ENCODE results near the gene LAD1. TPM values are rescaled to one million over a fixed set of nuclear protein-coding genes. Genes with fewer than 3 reads are reported as not detected.

LAD1 gene
- total RNA-seq, 2 donors from 2014 or later = 13.5 to 13.6 TPM

DNA sequence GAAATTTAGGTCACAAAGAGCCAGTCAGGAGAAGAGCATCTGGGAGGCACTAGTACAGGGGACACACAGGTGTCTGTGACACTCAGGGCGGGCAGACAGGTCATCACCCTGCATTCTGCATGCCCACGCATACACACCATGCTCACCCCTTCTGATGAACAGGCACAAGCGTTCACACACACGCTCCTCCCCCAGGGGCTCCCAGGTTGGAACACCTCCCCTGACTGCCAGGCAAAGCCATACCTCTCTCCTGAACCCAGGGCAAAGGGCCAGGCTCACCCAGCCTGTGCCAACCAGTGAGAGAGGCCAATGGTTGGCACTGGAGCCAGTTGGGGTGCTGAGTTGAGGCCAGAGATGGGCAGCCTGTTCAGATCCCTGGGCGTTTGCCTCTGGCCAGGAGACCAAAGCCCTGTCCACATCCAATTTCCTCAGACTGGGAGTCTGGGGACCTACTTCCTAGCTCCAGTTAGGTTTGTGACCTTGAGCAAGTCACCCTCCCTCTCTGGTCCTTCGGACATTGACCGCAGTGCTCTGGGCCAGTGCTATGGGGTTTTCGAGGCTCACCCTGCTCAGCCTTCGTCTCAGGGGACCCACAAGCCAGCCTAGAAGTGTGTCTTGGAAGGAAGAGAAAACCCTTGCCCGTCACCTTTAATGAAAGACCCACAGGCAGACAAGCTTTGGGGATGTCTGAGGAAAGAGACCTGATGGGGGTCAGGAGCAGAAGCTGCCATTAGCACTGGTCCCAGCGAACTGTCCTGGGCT lies 5.8 kb upstream of the LAD1 start:
- H3K9ac ChIP-seq (ENCODE audit: extremely low read depth, low read length, poor library complexity, severe bottlenecking) = no peak overlapping the region
- no peak overlapping the region for H3K4me3 ChIP-seq (ENCODE audit: low read length)
- Mint-ChIP-seq H3K27me3 (ENCODE audit: insufficient read depth) (peaks cover 16% of the 10 kb centered on the region), H3K4me1 (peaks cover 5% of the 10 kb centered on the region), H3K36me3 (ENCODE audit: low read depth) (no peaks in the 10 kb centered on the region), H3K4me3 (no peak overlapping the region), H3K9me3 (no peaks in the 10 kb centered on the region), H3K27ac (no peak overlapping the region)
- H3K4me1 ChIP-seq (ENCODE audit: control insufficient read depth, insufficient read depth, low read length) = no peaks in the 10 kb centered on the region
- no peaks in the 10 kb centered on the region for H3K36me3 ChIP-seq (ENCODE audit: control insufficient read depth, insufficient read depth, low read length)
- H3K9me3 ChIP-seq (ENCODE audit: control insufficient read depth, low read length) = no peaks in the 10 kb centered on the region
- DNase-seq = no peak
- peaks cover 28% of the 10 kb centered on the region for H3K27me3 ChIP-seq (ENCODE audit: control insufficient read depth, insufficient read depth, low read length, poor library complexity, severe bottlenecking)
- H3K27ac ChIP-seq (ENCODE audit: low read depth, low read length) = no peak overlapping the region
- TF ChIP-seq, protein P1, sequence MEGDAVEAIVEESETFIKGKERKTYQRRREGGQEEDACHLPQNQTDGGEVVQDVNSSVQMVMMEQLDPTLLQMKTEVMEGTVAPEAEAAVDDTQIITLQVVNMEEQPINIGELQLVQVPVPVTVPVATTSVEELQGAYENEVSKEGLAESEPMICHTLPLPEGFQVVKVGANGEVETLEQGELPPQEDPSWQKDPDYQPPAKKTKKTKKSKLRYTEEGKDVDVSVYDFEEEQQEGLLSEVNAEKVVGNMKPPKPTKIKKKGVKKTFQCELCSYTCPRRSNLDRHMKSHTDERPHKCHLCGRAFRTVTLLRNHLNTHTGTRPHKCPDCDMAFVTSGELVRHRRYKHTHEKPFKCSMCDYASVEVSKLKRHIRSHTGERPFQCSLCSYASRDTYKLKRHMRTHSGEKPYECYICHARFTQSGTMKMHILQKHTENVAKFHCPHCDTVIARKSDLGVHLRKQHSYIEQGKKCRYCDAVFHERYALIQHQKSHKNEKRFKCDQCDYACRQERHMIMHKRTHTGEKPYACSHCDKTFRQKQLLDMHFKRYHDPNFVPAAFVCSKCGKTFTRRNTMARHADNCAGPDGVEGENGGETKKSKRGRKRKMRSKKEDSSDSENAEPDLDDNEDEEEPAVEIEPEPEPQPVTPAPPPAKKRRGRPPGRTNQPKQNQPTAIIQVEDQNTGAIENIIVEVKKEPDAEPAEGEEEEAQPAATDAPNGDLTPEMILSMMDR (conservative IDR thresholded peaks at IDR 0.05) = no peak
- 89 to 91% methylated on average over 6 to 11 of the region's 11 CpGs for WGBS, 2 experiments (ENCODE audit: insufficient coverage in 1 of 2, insufficient read length in 1 of 2)

DNA sequence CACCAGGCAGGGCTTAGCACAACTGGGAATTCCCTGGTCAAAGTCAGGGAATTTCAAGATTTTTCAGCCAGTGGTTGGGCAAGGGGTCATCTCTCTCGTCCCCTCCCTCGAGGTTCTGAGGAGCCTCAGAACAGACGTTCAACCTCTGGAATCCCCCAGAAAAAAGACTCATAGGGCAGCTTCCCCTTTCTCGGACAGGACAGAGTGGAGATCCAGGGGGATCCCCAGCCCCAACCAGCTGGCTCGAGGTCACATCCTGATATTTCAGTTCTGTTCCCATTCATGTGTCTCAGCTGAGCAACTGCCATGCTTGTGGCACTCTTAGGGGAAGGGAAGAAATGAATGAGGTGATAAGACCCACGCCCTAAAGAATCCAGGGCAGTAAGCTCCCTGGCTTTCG lies 4.9 kb upstream of the LAD1 start:
- Mint-ChIP-seq H3K36me3 (ENCODE audit: low read depth) (no peaks in the 10 kb centered on the region), H3K4me1 (peaks cover 6% of the 10 kb centered on the region), H3K27ac (no peak overlapping the region), H3K4me3 (no peak overlapping the region), H3K27me3 (ENCODE audit: insufficient read depth) (peaks cover 18% of the 10 kb centered on the region), H3K9me3 (no peaks in the 10 kb centered on the region)
- no peak for DNase-seq
- peaks cover 36% of the 10 kb centered on the region for H3K27me3 ChIP-seq (ENCODE audit: control insufficient read depth, insufficient read depth, low read length, poor library complexity, severe bottlenecking)
- H3K9ac ChIP-seq (ENCODE audit: extremely low read depth, low read length, poor library complexity, severe bottlenecking) = no peak overlapping the region
- H3K27ac ChIP-seq (ENCODE audit: low read depth, low read length) = no peak overlapping the region
- H3K4me1 ChIP-seq (ENCODE audit: control insufficient read depth, insufficient read depth, low read length) = no peaks in the 10 kb centered on the region
- no peak overlapping the region for H3K4me3 ChIP-seq (ENCODE audit: low read length)
- WGBS, 2 experiments (ENCODE audit: insufficient coverage in 1 of 2, insufficient read length in 1 of 2) = 90 to 93% methylated on average over 5 of the region's 7 CpGs
- no peaks in the 10 kb centered on the region for H3K9me3 ChIP-seq (ENCODE audit: control insufficient read depth, low read length)
- TF ChIP-seq, protein P1 (conservative IDR thresholded peaks at IDR 0.05) = no peak
- H3K36me3 ChIP-seq (ENCODE audit: control insufficient read depth, insufficient read depth, low read length) = no peaks in the 10 kb centered on the region

DNA sequence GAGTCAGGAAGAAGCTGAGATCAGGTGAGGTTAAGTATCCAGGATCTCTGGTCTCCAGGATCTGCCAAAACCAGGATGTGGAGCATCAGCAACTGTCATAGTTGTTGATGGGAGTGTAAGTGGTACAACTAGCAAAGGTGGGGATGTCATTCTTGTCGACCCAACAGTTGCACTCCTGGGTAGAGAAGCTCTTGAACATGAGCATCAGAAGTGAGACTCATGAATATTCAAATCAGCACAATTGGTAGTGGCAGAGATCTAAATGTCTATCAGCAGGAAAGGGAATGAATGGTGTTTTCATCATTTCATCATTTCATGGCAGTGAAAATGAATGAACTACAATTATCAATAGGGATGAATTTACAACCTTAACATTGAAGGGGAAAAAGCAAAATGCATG lies 4.2 kb upstream of the LAD1 start:
- H3K9ac ChIP-seq (ENCODE audit: extremely low read depth, low read length, poor library complexity, severe bottlenecking) = no peak overlapping the region
- DNase-seq = no peak
- no peak overlapping the region for H3K4me3 Mint-ChIP-seq
- H3K27me3 Mint-ChIP-seq (ENCODE audit: insufficient read depth) = peaks cover 20% of the 10 kb centered on the region
- H3K4me1 ChIP-seq (ENCODE audit: control insufficient read depth, insufficient read depth, low read length) = no peaks in the 10 kb centered on the region
- H3K4me3 ChIP-seq (ENCODE audit: low read length) = no peak overlapping the region
- peaks cover 43% of the 10 kb centered on the region for H3K27me3 ChIP-seq (ENCODE audit: control insufficient read depth, insufficient read depth, low read length, poor library complexity, severe bottlenecking)
- H3K36me3 Mint-ChIP-seq (ENCODE audit: low read depth) = no peaks in the 10 kb centered on the region
- H3K9me3 ChIP-seq (ENCODE audit: control insufficient read depth, low read length) = no peaks in the 10 kb centered on the region
- TF ChIP-seq, protein P1 (conservative IDR thresholded peaks at IDR 0.05) = no peak
- no peaks in the 10 kb centered on the region for H3K9me3 Mint-ChIP-seq
- WGBS, 2 experiments (ENCODE audit: insufficient coverage in 1 of 2, insufficient read length in 1 of 2) = 79% methylated on average over 1 of the region's 1 CpG; no CpG with 5 or more reads in 1 of the 2 experiments
- H3K36me3 ChIP-seq (ENCODE audit: control insufficient read depth, insufficient read depth, low read length) = no peaks in the 10 kb centered on the region
- peaks cover 11% of the 10 kb centered on the region for H3K4me1 Mint-ChIP-seq
- no peak overlapping the region for H3K27ac ChIP-seq (ENCODE audit: low read depth, low read length)
- H3K27ac Mint-ChIP-seq = no peak overlapping the region

Measured in endodermal cell (in vitro differentiated cells).